Forelimb muscle (tissue), 1 donor: Measurements from ENCODE around the gene PAM. TPM values are rescaled to one million over a fixed set of nuclear protein-coding genes. Genes with fewer than 3 reads are reported as not detected.
"Not testable (repeated sequence)": the region's sequence is repeated elsewhere in the genome, so short reads cannot be mapped to it uniquely, and the experiment has no call there.

Source experiments
- DNase-seq: peaks from one replicate; pipeline ENCODE4 v3.0.0-alpha.2; 2013; ENCODE audit warnings: low read depth
- polyA plus RNA-seq: library from polyadenylated mRNA; unstranded; fragments of 120-200 nt; gene quantifications from one replicate; pipeline ENCODE4 v1.2.1, GENCODE V29; 2013; ENCODE audit not compliant: insufficient read length

PAM gene
- polyA plus RNA-seq, 1 donor, result 90.5 TPM

- not testable (repeated sequence) for DNase-seq
These were observed 3.2 kb upstream of the PAM start for GRCh38 chr5:102751903-102752376.

- DNase-seq, result no peak
These were observed 977 bp upstream of the PAM start for GRCh38 chr5:102753889-102754766.

GRCh38 chr5:102755686-102756371 is 724 bp downstream of the PAM start:
- no peak for DNase-seq

GRCh38 chr5:102758576-102758975 is 3.5 kb downstream of the PAM start:
- no peak for DNase-seq

GRCh38 chr5:102759289-102759688 is 4.2 kb downstream of the PAM start:
- no peak for DNase-seq

GRCh38 chr5:102759700-102760099 is 4.6 kb downstream of the PAM start:
- DNase-seq, result no peak

- no peak for DNase-seq
These were observed 5.7 kb downstream of the PAM start for GRCh38 chr5:102760815-102761214.

- DNase-seq, result no peak
These were observed 7.0 kb downstream of the PAM start for GRCh38 chr5:102762095-102762534.

- no peak for DNase-seq
These were observed 7.6 kb downstream of the PAM start for GRCh38 chr5:102762562-102763227.

- no peak for DNase-seq
These were observed 8.6 kb downstream of the PAM start for GRCh38 chr5:102763734-102764133.

- no peak for DNase-seq
These were observed 9.4 kb downstream of the PAM start for GRCh38 chr5:102764381-102765004.

- no peak for DNase-seq
These were observed 10.2 kb downstream of the PAM start for GRCh38 chr5:102765350-102765749.

GRCh38 chr5:102766295-102767090 is 11.4 kb downstream of the PAM start:
- DNase-seq, result no peak

- no peak for DNase-seq
These were observed 12.8 kb downstream of the PAM start for GRCh38 chr5:102767862-102768261.

- no peak for DNase-seq
These were observed 15.7 kb downstream of the PAM start for GRCh38 chr5:102770803-102771202.

- no peak for DNase-seq
These were observed 16.3 kb downstream of the PAM start for GRCh38 chr5:102771435-102771834.

- no peak for DNase-seq
These were observed 17.2 kb downstream of the PAM start for GRCh38 chr5:102772273-102772672.

GRCh38 chr5:102773133-102773532 is 18.0 kb downstream of the PAM start:
- no peak for DNase-seq

- DNase-seq, result not testable (repeated sequence)
These were observed 20.7 kb downstream of the PAM start for GRCh38 chr5:102775756-102776155.

- no peak for DNase-seq
These were observed 22.0 kb downstream of the PAM start for GRCh38 chr5:102777099-102777498.

- DNase-seq, result no peak
These were observed 23.4 kb downstream of the PAM start for GRCh38 chr5:102778478-102778877.
